ENCODE results near the gene CHRM3. TPM values are rescaled to one million over a fixed set of nuclear protein-coding genes. Genes with fewer than 3 reads are reported as not detected.

CHRM3 gene
- total RNA-seq, 6 experiments from 2014 or later = 2.9 to 23.2 (median 3.8) TPM

GRCh38 chr1:239429163-239429562 is 42.8 kb downstream of the CHRM3 start:
- no peak for TF ChIP-seq CTCF (IDR thresholded peaks at IDR 0.05)
- Mint-ChIP-seq H3K27ac (no peak overlapping the region), H3K9me3 (peaks cover 21% of the 10 kb centered on the region), H3K4me3 (no peak overlapping the region), H3K36me3 (ENCODE audit: low read depth) (no peaks in the 10 kb centered on the region), H3K27me3 (ENCODE audit: insufficient read depth) (no peaks in the 10 kb centered on the region), H3K4me1 (ENCODE audit: low read depth) (peaks cover 52% of the 10 kb centered on the region; the same call in 1 of the 2 replicates)
- DNase-seq = no peak

GRCh38 chr1:239432255-239432654 is 45.9 kb downstream of the CHRM3 start:
- no peak for DNase-seq
- Mint-ChIP-seq H3K27me3 (ENCODE audit: insufficient read depth) (peaks cover 1% of the 10 kb centered on the region), H3K27ac (no peak overlapping the region), H3K9me3 (peaks cover 13% of the 10 kb centered on the region), H3K36me3 (ENCODE audit: low read depth) (no peaks in the 10 kb centered on the region), H3K4me1 (ENCODE audit: low read depth) (peaks cover 45% of the 10 kb centered on the region; the same call in 1 of the 2 replicates), H3K4me3 (no peak overlapping the region)
- no peak for TF ChIP-seq CTCF (IDR thresholded peaks at IDR 0.05)

- Mint-ChIP-seq H3K27me3 (ENCODE audit: insufficient read depth) (peaks cover 1% of the 10 kb centered on the region), H3K27ac (no peak overlapping the region; the same call in 1 of the 2 replicates), H3K36me3 (ENCODE audit: low read depth) (peaks cover 1% of the 10 kb centered on the region; the same call in 1 of the 2 replicates), H3K4me3 (no peak overlapping the region), H3K4me1 (ENCODE audit: low read depth) (peaks cover 27% of the 10 kb centered on the region; the same call in 1 of the 2 replicates), H3K9me3 (peaks cover 13% of the 10 kb centered on the region)
- no peak for TF ChIP-seq CTCF (IDR thresholded peaks at IDR 0.05)
- DNase-seq = no peak
Measured at GRCh38 chr1:239434181-239434580, 47.8 kb downstream of the CHRM3 start.

Data from HFFc6 (cell line).